ENCODE results near the gene CDC14A. TPM values are rescaled to one million over a fixed set of nuclear protein-coding genes. Genes with fewer than 3 reads are reported as not detected.
A peak's percentile ranks its signal among the peaks of the same experiment; 100 is the strongest.

Gene CDC14A
- total RNA-seq, 1 experiment from 2014 or later: 11.1 TPM

DNA sequence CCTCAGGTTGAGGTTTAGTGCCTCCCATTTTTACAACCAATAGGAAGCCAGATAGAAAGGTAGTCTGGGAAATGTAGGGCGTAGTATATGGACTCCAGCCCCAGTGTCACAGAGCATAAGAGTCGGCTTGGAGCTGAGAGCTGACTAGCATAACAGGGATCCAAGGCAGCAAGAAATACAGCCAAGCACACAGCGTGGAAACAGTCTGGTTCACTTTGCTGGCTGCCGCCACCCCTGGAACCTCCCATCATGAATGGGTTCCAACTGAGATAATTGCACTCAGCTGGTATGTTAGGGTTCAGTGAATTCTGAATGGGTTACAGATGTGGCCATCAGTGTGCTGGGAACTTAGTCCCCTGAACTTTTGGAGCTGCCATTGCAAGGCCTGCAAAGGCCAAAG is 108.9 kb downstream of the CDC14A start:
- no peak overlapping the region for H3K4me3 Mint-ChIP-seq
- ATAC-seq: peak; percentile 42
- CTCF ChIA-PET: interaction anchor here (1.3 to 4.5 kb wide), 5 partner anchors 37 to 407 kb away, joined by 3 to 22 read pairs (median 9); partner anchors contain the start of genes CDC14A and GPR88

More for the DNA sequence above, 108.9 kb downstream of the CDC14A start:
- POLR2A ChIA-PET: no interaction called here
- no peaks in the 10 kb centered on the region for H3K9me3 Mint-ChIP-seq
- no peak for TF ChIP-seq ZNF138 (CRISPR knock-in tag; conservative IDR thresholded peaks at IDR 0.05)
- TF ChIP-seq, protein P1, sequence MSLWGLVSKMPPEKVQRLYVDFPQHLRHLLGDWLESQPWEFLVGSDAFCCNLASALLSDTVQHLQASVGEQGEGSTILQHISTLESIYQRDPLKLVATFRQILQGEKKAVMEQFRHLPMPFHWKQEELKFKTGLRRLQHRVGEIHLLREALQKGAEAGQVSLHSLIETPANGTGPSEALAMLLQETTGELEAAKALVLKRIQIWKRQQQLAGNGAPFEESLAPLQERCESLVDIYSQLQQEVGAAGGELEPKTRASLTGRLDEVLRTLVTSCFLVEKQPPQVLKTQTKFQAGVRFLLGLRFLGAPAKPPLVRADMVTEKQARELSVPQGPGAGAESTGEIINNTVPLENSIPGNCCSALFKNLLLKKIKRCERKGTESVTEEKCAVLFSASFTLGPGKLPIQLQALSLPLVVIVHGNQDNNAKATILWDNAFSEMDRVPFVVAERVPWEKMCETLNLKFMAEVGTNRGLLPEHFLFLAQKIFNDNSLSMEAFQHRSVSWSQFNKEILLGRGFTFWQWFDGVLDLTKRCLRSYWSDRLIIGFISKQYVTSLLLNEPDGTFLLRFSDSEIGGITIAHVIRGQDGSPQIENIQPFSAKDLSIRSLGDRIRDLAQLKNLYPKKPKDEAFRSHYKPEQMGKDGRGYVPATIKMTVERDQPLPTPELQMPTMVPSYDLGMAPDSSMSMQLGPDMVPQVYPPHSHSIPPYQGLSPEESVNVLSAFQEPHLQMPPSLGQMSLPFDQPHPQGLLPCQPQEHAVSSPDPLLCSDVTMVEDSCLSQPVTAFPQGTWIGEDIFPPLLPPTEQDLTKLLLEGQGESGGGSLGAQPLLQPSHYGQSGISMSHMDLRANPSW (CRISPR knock-in tag; conservative IDR thresholded peaks at IDR 0.05; ENCODE audit: low read depth): no peak
- TF ChIP-seq, protein P2, sequence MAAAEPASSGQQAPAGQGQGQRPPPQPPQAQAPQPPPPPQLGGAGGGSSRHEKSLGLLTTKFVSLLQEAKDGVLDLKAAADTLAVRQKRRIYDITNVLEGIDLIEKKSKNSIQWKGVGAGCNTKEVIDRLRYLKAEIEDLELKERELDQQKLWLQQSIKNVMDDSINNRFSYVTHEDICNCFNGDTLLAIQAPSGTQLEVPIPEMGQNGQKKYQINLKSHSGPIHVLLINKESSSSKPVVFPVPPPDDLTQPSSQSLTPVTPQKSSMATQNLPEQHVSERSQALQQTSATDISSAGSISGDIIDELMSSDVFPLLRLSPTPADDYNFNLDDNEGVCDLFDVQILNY (CRISPR knock-in tag; IDR thresholded peaks at IDR 0.05): no peak
- no peak for TF ChIP-seq ZNF219 (CRISPR knock-in tag; IDR thresholded peaks at IDR 0.05; ENCODE audit: borderline replicate concordance)
- no peak for TF ChIP-seq CREM (CRISPR knock-in tag; IDR thresholded peaks at IDR 0.05)
- no peak for TF ChIP-seq NR2C2 (CRISPR knock-in tag; IDR thresholded peaks at IDR 0.05)
- no peak for TF ChIP-seq PRRX2 (CRISPR knock-in tag; IDR thresholded peaks at IDR 0.05)
- TF ChIP-seq, protein P3, sequence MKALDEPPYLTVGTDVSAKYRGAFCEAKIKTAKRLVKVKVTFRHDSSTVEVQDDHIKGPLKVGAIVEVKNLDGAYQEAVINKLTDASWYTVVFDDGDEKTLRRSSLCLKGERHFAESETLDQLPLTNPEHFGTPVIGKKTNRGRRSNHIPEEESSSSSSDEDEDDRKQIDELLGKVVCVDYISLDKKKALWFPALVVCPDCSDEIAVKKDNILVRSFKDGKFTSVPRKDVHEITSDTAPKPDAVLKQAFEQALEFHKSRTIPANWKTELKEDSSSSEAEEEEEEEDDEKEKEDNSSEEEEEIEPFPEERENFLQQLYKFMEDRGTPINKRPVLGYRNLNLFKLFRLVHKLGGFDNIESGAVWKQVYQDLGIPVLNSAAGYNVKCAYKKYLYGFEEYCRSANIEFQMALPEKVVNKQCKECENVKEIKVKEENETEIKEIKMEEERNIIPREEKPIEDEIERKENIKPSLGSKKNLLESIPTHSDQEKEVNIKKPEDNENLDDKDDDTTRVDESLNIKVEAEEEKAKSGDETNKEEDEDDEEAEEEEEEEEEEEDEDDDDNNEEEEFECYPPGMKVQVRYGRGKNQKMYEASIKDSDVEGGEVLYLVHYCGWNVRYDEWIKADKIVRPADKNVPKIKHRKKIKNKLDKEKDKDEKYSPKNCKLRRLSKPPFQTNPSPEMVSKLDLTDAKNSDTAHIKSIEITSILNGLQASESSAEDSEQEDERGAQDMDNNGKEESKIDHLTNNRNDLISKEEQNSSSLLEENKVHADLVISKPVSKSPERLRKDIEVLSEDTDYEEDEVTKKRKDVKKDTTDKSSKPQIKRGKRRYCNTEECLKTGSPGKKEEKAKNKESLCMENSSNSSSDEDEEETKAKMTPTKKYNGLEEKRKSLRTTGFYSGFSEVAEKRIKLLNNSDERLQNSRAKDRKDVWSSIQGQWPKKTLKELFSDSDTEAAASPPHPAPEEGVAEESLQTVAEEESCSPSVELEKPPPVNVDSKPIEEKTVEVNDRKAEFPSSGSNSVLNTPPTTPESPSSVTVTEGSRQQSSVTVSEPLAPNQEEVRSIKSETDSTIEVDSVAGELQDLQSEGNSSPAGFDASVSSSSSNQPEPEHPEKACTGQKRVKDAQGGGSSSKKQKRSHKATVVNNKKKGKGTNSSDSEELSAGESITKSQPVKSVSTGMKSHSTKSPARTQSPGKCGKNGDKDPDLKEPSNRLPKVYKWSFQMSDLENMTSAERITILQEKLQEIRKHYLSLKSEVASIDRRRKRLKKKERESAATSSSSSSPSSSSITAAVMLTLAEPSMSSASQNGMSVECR (CRISPR knock-in tag; IDR thresholded peaks at IDR 0.05; ENCODE audit: borderline replicate concordance): no peak
- TF ChIP-seq ELF4 (CRISPR knock-in tag; IDR thresholded peaks at IDR 0.05; ENCODE audit: low read depth): no peak
- no peak for TF ChIP-seq NR3C1 (CRISPR knock-in tag; conservative IDR thresholded peaks at IDR 0.05; ENCODE audit: low read depth)
- TF ChIP-seq, protein P4, sequence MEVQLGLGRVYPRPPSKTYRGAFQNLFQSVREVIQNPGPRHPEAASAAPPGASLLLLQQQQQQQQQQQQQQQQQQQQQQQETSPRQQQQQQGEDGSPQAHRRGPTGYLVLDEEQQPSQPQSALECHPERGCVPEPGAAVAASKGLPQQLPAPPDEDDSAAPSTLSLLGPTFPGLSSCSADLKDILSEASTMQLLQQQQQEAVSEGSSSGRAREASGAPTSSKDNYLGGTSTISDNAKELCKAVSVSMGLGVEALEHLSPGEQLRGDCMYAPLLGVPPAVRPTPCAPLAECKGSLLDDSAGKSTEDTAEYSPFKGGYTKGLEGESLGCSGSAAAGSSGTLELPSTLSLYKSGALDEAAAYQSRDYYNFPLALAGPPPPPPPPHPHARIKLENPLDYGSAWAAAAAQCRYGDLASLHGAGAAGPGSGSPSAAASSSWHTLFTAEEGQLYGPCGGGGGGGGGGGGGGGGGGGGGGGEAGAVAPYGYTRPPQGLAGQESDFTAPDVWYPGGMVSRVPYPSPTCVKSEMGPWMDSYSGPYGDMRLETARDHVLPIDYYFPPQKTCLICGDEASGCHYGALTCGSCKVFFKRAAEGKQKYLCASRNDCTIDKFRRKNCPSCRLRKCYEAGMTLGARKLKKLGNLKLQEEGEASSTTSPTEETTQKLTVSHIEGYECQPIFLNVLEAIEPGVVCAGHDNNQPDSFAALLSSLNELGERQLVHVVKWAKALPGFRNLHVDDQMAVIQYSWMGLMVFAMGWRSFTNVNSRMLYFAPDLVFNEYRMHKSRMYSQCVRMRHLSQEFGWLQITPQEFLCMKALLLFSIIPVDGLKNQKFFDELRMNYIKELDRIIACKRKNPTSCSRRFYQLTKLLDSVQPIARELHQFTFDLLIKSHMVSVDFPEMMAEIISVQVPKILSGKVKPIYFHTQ (CRISPR knock-in tag; IDR thresholded peaks at IDR 0.05): no peak
- TF ChIP-seq, protein P5, sequence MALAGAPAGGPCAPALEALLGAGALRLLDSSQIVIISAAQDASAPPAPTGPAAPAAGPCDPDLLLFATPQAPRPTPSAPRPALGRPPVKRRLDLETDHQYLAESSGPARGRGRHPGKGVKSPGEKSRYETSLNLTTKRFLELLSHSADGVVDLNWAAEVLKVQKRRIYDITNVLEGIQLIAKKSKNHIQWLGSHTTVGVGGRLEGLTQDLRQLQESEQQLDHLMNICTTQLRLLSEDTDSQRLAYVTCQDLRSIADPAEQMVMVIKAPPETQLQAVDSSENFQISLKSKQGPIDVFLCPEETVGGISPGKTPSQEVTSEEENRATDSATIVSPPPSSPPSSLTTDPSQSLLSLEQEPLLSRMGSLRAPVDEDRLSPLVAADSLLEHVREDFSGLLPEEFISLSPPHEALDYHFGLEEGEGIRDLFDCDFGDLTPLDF (CRISPR knock-in tag; IDR thresholded peaks at IDR 0.05): no peak
- no peak for TF ChIP-seq HMGA2 (CRISPR knock-in tag; IDR thresholded peaks at IDR 0.05)
- TF ChIP-seq, protein P6, sequence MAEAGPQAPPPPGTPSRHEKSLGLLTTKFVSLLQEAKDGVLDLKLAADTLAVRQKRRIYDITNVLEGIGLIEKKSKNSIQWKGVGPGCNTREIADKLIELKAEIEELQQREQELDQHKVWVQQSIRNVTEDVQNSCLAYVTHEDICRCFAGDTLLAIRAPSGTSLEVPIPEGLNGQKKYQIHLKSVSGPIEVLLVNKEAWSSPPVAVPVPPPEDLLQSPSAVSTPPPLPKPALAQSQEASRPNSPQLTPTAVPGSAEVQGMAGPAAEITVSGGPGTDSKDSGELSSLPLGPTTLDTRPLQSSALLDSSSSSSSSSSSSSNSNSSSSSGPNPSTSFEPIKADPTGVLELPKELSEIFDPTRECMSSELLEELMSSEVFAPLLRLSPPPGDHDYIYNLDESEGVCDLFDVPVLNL (CRISPR knock-in tag; IDR thresholded peaks at IDR 0.05; ENCODE audit: borderline replicate concordance, low read depth): no peak
- no peak for TF ChIP-seq JAZF1 (CRISPR knock-in tag; IDR thresholded peaks at IDR 0.05)
- H3K27ac Mint-ChIP-seq: no peak overlapping the region
- peaks cover 3% of the 10 kb centered on the region; the same call in 1 of the 2 replicates for H3K36me3 Mint-ChIP-seq
- peaks cover 17% of the 10 kb centered on the region for H3K27me3 Mint-ChIP-seq (ENCODE audit: low read depth)
- peak; percentile 19 for DNase-seq (ENCODE audit: low spot score)
- H3K4me1 Mint-ChIP-seq: peaks cover 44% of the 10 kb centered on the region
